ENCODE results near the gene IMMP2L.
"Not testable (repeated sequence)": the region's sequence is repeated elsewhere in the genome, so short reads cannot be mapped to it uniquely, and the experiment has no call there.

The IMMP2L gene

GRCh38 chr7:110962826-110963225, 599.5 kb downstream of the IMMP2L start:
- no peak for DNase-seq

GRCh38 chr7:110962374-110962773, 599.9 kb downstream of the IMMP2L start:
- DNase-seq = no peak

- no peak for DNase-seq
Measured at GRCh38 chr7:110960811-110961210, 601.5 kb downstream of the IMMP2L start.

- no peak for DNase-seq
Measured at GRCh38 chr7:110948280-110948679, 614.0 kb downstream of the IMMP2L start.

GRCh38 chr7:110947408-110947807, 614.9 kb downstream of the IMMP2L start:
- no peak for DNase-seq

- DNase-seq = no peak
Measured at GRCh38 chr7:110944966-110945644, 617.2 kb downstream of the IMMP2L start.

GRCh38 chr7:110944448-110944847, 617.8 kb downstream of the IMMP2L start:
- no peak for DNase-seq

GRCh38 chr7:110943701-110944345, 618.5 kb downstream of the IMMP2L start:
- no peak for DNase-seq

GRCh38 chr7:110941385-110941784, 620.9 kb downstream of the IMMP2L start:
- DNase-seq = no peak

GRCh38 chr7:110940756-110941155, 621.5 kb downstream of the IMMP2L start:
- DNase-seq = no peak

- DNase-seq = no peak
Measured at GRCh38 chr7:110938165-110938564, 624.1 kb downstream of the IMMP2L start.

GRCh38 chr7:110936665-110937064, 625.6 kb downstream of the IMMP2L start:
- DNase-seq = not testable (repeated sequence)

GRCh38 chr7:110929480-110930249, 632.6 kb downstream of the IMMP2L start:
- no peak for DNase-seq

- DNase-seq = no peak
Measured at GRCh38 chr7:110922906-110923305, 639.4 kb downstream of the IMMP2L start.

- no peak for DNase-seq
Measured at GRCh38 chr7:110921595-110922151, 640.6 kb downstream of the IMMP2L start.

GRCh38 chr7:110918949-110919548, 643.2 kb downstream of the IMMP2L start:
- DNase-seq = no peak

GRCh38 chr7:110914263-110914662, 648.0 kb downstream of the IMMP2L start:
- DNase-seq = no peak

GRCh38 chr7:110911632-110912031, 650.7 kb downstream of the IMMP2L start:
- DNase-seq = no peak

- DNase-seq = no peak
Measured at GRCh38 chr7:110909117-110909516, 653.2 kb downstream of the IMMP2L start.

- no peak for DNase-seq
Measured at GRCh38 chr7:110905773-110906566, 656.3 kb downstream of the IMMP2L start.

GRCh38 chr7:110898516-110898915, 663.8 kb downstream of the IMMP2L start:
- DNase-seq = no peak

- no peak for DNase-seq
Measured at GRCh38 chr7:110897538-110897937, 664.8 kb downstream of the IMMP2L start.

Data from central memory CD4-positive, alpha-beta T cell (primary cell).